Measurements from ENCODE around the gene PLXNB1.

PLXNB1 gene

GRCh38 chr3:48446043-48446424 lies 16.1 kb upstream of the PLXNB1 start:
- H3K4me1 ChIP-seq (ENCODE audit: control insufficient read depth in 5 of 5, insufficient read depth in 5 of 5, low read length in 5 of 5), result peaks cover 2 to 34% (median 32%) of the 10 kb centered on the region in 5 donors
- H3K36me3 ChIP-seq (ENCODE audit: control insufficient read depth in 5 of 5, insufficient read depth in 5 of 5, low read length in 5 of 5), result peaks cover 0 to 32% (median 21%) of the 10 kb centered on the region in 5 donors
- H3K9me3 ChIP-seq (ENCODE audit: control insufficient read depth in 5 of 5, low read length in 5 of 5), result no peaks in the 10 kb centered on the region
- H3K27me3 ChIP-seq (ENCODE audit: control insufficient read depth in 5 of 5, insufficient read depth in 4 of 5, low read length in 5 of 5), result no peaks in the 10 kb centered on the region
- H3K9ac ChIP-seq (ENCODE audit: low read length in 5 of 5), result peak overlapping the region in 4 of 5 donors; percentile 44 to 92 (median 68)
- H3K4me3 ChIP-seq (ENCODE audit: low read depth in 1 of 5, low read length in 5 of 5), result peak overlapping the region; percentile 67 to 92 (median 78)
- peak overlapping the region; percentile 83 for H3K27ac ChIP-seq (ENCODE audit: low read depth, low read length)

DNA sequence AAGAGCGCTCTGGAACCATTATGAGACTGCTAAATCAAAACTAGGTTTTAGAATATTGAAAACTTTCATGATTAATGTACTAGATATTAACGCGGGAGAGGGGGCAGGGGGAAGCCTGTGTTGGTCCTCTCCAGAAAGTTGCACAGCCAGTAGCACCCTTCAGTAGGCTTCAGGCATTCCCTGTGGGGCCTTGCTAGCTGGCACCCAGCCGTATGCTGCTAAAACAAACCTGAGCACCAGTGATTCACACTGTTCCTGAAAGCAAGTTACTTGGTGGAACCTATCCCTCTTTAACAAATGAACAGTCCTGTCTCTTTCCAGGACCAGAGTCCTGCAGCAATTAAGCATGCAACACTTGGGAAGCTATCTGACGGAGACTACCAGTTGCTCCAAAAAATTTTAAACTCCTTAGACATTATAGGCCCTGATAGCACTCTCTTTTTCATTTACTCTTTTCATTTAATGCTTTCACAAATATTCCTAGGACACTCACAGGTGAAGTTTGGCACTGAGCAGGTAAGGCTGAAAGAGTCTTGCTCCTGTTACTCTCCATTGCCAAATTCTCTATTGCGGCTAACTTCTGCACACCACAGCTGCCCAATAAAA lies 15.5 kb upstream of the PLXNB1 start:
- H3K4me3 ChIP-seq (ENCODE audit: low read depth in 1 of 5, low read length in 5 of 5), result peak overlapping the region in 1 of 5 donors; percentile 89

DNA sequence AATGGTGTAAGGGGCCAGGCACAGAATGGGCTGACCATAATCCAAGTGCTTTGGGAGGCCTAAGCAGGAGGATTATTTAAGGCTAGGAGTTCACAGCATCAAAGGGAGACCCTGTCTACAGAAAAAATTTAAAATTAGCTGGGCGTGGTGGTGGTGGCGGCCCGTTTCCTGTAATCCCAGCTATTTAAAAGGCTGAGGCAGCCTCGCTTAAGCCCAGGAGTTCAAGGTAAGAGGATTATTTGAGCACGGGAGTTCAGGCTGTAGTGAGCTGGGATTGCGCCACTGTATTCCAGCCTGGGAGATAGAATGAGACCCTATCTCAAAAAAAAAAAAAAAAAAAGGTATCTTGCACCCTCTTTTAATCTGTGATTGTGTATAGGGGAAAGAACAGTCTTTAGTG lies 12.1 kb upstream of the PLXNB1 start:
- H3K4me1 ChIP-seq (ENCODE audit: control insufficient read depth in 5 of 5, insufficient read depth in 5 of 5, low read length in 5 of 5), result peaks cover 2 to 39% (median 36%) of the 10 kb centered on the region in 5 donors
- H3K9ac ChIP-seq (ENCODE audit: low read length in 5 of 5), result peak overlapping the region in 2 of 5 donors; percentile 32 to 48
- H3K9me3 ChIP-seq (ENCODE audit: control insufficient read depth in 5 of 5, low read length in 5 of 5), result no peaks in the 10 kb centered on the region
- H3K4me3 ChIP-seq (ENCODE audit: low read depth in 1 of 5, low read length in 5 of 5), result no peak overlapping the region
- peak overlapping the region; percentile 23 for H3K27ac ChIP-seq (ENCODE audit: low read depth, low read length)
- peaks cover 0 to 30% (median 21%) of the 10 kb centered on the region in 5 donors for H3K36me3 ChIP-seq (ENCODE audit: control insufficient read depth in 5 of 5, insufficient read depth in 5 of 5, low read length in 5 of 5)
- H3K27me3 ChIP-seq (ENCODE audit: control insufficient read depth in 5 of 5, insufficient read depth in 4 of 5, low read length in 5 of 5), result no peaks in the 10 kb centered on the region

More for the DNA sequence above, 15.5 kb upstream of the PLXNB1 start:
- no peak overlapping the region for H3K27ac ChIP-seq (ENCODE audit: low read depth, low read length)
- H3K9ac ChIP-seq (ENCODE audit: low read length in 5 of 5), result peak overlapping the region in 2 of 5 donors; percentile 88 to 92
- H3K36me3 ChIP-seq (ENCODE audit: control insufficient read depth in 5 of 5, insufficient read depth in 5 of 5, low read length in 5 of 5), result peaks cover 0 to 30% (median 21%) of the 10 kb centered on the region in 5 donors
- H3K27me3 ChIP-seq (ENCODE audit: control insufficient read depth in 5 of 5, insufficient read depth in 4 of 5, low read length in 5 of 5), result no peaks in the 10 kb centered on the region
- H3K9me3 ChIP-seq (ENCODE audit: control insufficient read depth in 5 of 5, low read length in 5 of 5), result no peaks in the 10 kb centered on the region
- H3K4me1 ChIP-seq (ENCODE audit: control insufficient read depth in 5 of 5, insufficient read depth in 5 of 5, low read length in 5 of 5), result peaks cover 2 to 40% (median 38%) of the 10 kb centered on the region in 5 donors

DNA sequence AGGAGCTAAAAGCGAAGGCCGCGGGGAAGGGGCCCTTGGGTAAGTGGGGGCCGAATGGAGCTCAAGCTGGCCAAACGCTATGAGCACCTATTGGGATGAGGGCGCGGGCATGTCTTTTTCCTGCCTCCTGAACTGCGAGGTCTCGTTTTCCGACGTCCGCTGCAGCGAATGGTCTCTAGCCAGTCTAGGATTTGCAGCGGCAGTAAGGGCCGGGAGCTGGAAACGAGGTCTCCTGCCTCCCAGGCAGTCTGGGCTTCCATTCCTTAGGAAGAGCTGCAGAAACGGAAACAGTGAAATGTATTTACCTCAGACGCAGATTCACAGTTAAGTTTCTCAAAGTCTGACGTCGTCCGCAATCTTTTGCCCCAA lies 10.7 kb upstream of the PLXNB1 start:
- Histone ChIP-seq H3K4me1 (ENCODE audit: control insufficient read depth in 5 of 5, insufficient read depth in 5 of 5, low read length in 5 of 5) (peaks cover 6 to 33% (median 30%) of the 10 kb centered on the region in 5 donors), H3K36me3 (ENCODE audit: control insufficient read depth in 5 of 5, insufficient read depth in 5 of 5, low read length in 5 of 5) (peaks cover 0 to 30% (median 21%) of the 10 kb centered on the region in 5 donors), H3K9me3 (ENCODE audit: control insufficient read depth in 5 of 5, low read length in 5 of 5) (no peaks in the 10 kb centered on the region), H3K27me3 (ENCODE audit: control insufficient read depth in 5 of 5, insufficient read depth in 4 of 5, low read length in 5 of 5) (no peaks in the 10 kb centered on the region), H3K4me3 (ENCODE audit: low read depth in 1 of 5, low read length in 5 of 5) (peak overlapping the region; percentile 67 to 99 (median 88)), H3K9ac (ENCODE audit: low read length in 5 of 5) (peak overlapping the region; percentile 22 to 93 (median 86)), H3K27ac (ENCODE audit: low read depth, low read length) (peak overlapping the region; percentile 86)

DNA sequence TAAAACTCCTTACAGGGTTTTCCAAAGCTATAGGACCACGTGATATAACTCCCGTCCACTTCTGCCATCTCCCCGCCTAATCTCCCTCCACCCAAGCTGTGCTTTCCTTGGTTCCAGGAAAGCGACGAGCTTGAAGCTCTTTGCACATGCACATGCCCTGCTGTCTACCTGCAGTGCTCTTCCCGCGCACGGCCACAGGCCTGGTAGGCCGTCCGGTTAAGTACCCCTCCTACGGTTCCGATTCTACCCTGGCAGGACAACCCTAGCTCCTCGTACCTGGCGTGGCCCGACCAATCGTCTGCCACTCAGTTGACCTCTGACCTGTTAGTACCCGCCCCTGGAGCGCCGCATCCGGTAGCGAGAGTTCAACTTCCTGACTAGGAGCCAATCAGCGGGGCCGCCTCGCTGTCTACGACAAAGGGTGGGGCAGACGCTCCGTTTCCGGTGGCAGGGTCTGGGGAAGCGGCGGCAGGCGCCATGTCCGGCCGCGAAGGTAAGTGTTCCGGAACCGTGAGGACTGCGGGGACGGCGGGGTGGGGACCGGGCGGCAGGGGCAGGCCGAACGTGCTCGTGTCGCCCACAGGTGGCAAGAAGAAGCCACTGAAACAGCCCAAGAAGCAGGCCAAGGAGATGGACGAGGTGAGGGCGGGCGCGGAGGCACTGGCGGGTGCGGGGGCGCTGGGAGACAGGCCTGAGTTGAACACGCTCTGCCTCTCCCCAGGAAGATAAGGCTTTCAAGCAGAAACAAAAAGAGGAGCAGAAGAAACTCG lies 10.1 kb upstream of the PLXNB1 start, which contains the start of the genes CCDC51 and TMA7:
TSS of gene CCDC51 (minus strand) at position 300 of the 770 bp plus-strand sequence. CDS start 4,991 bp downstream, outside the sequence.
TSS of gene TMA7 (plus strand) at position 438 of the 770 bp plus-strand sequence. CDS start at position 478, 40 bp downstream.
- Histone ChIP-seq H3K27ac (ENCODE audit: low read depth, low read length) (peak within 1 kb of the TSS; percentile 86), H3K4me1 (ENCODE audit: control insufficient read depth in 5 of 5, insufficient read depth in 5 of 5, low read length in 5 of 5) (peaks cover 6 to 32% (median 30%) of the 10 kb centered on the region in 5 donors), H3K4me3 (ENCODE audit: low read depth in 1 of 5, low read length in 5 of 5) (peak within 1 kb of the TSS; percentile 67 to 99 (median 88)), H3K36me3 (ENCODE audit: control insufficient read depth in 5 of 5, insufficient read depth in 5 of 5, low read length in 5 of 5) (peaks cover 0 to 30% (median 18%) of the 10 kb centered on the region in 5 donors), H3K9me3 (ENCODE audit: control insufficient read depth in 5 of 5, low read length in 5 of 5) (no peaks in the 10 kb centered on the region), H3K27me3 (ENCODE audit: control insufficient read depth in 5 of 5, insufficient read depth in 4 of 5, low read length in 5 of 5) (no peaks in the 10 kb centered on the region), H3K9ac (ENCODE audit: low read length in 5 of 5) (peak within 1 kb of the TSS; percentile 22 to 93 (median 86))

GRCh38 chr3:48437812-48438211 lies 7.9 kb upstream of the PLXNB1 start:
- Histone ChIP-seq H3K36me3 (ENCODE audit: control insufficient read depth in 5 of 5, insufficient read depth in 5 of 5, low read length in 5 of 5) (peaks cover 0 to 23% (median 16%) of the 10 kb centered on the region in 5 donors), H3K4me1 (ENCODE audit: control insufficient read depth in 5 of 5, insufficient read depth in 5 of 5, low read length in 5 of 5) (peaks cover 10 to 50% (median 45%) of the 10 kb centered on the region in 5 donors), H3K9ac (ENCODE audit: low read length in 5 of 5) (no peak overlapping the region), H3K27ac (ENCODE audit: low read depth, low read length) (no peak overlapping the region), H3K27me3 (ENCODE audit: control insufficient read depth in 5 of 5, insufficient read depth in 4 of 5, low read length in 5 of 5) (no peaks in the 10 kb centered on the region), H3K9me3 (ENCODE audit: control insufficient read depth in 5 of 5, low read length in 5 of 5) (no peaks in the 10 kb centered on the region), H3K4me3 (ENCODE audit: low read depth in 1 of 5, low read length in 5 of 5) (no peak overlapping the region)

DNA sequence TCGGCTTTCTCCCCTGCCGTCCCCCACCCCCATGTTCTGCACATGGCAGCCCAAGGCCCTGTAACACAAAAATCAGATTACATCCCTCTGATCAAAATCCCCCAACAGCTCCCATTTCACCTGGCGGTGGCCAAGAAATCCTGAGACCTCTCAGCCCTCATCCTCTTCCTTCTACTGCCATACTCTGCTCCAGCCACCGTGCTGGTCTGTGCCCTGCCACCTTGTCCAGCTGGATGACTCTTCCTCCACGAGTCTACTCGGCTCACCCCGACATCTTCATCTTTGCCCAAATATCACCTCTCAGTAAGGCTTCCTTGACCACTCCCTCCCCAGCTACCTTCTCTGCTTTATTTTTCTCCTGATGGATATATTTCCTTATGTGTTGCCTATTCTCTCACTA lies 7.0 kb upstream of the PLXNB1 start:
- H3K9me3 ChIP-seq (ENCODE audit: control insufficient read depth in 5 of 5, low read length in 5 of 5), result no peaks in the 10 kb centered on the region
- H3K9ac ChIP-seq (ENCODE audit: low read length in 5 of 5), result no peak overlapping the region
- no peak overlapping the region for H3K27ac ChIP-seq (ENCODE audit: low read depth, low read length)
- H3K4me3 ChIP-seq (ENCODE audit: low read depth in 1 of 5, low read length in 5 of 5), result no peak overlapping the region
- no peaks in the 10 kb centered on the region for H3K27me3 ChIP-seq (ENCODE audit: control insufficient read depth in 5 of 5, insufficient read depth in 4 of 5, low read length in 5 of 5)
- H3K4me1 ChIP-seq (ENCODE audit: control insufficient read depth in 5 of 5, insufficient read depth in 5 of 5, low read length in 5 of 5), result peaks cover 12 to 47% (median 43%) of the 10 kb centered on the region in 5 donors
- peaks cover 0 to 25% (median 20%) of the 10 kb centered on the region in 5 donors for H3K36me3 ChIP-seq (ENCODE audit: control insufficient read depth in 5 of 5, insufficient read depth in 5 of 5, low read length in 5 of 5)

- peaks cover 9 to 43% (median 38%) of the 10 kb centered on the region in 5 donors for H3K4me1 ChIP-seq (ENCODE audit: control insufficient read depth in 5 of 5, insufficient read depth in 5 of 5, low read length in 5 of 5)
- H3K4me3 ChIP-seq (ENCODE audit: low read depth in 1 of 5, low read length in 5 of 5), result no peak overlapping the region
- H3K9me3 ChIP-seq (ENCODE audit: control insufficient read depth in 5 of 5, low read length in 5 of 5), result no peaks in the 10 kb centered on the region
- no peak overlapping the region for H3K9ac ChIP-seq (ENCODE audit: low read length in 5 of 5)
- H3K27ac ChIP-seq (ENCODE audit: low read depth, low read length), result no peak overlapping the region
- H3K36me3 ChIP-seq (ENCODE audit: control insufficient read depth in 5 of 5, insufficient read depth in 5 of 5, low read length in 5 of 5), result peaks cover 0 to 25% (median 16%) of the 10 kb centered on the region in 5 donors
- no peaks in the 10 kb centered on the region for H3K27me3 ChIP-seq (ENCODE audit: control insufficient read depth in 5 of 5, insufficient read depth in 4 of 5, low read length in 5 of 5)
These were observed 6.5 kb upstream of the PLXNB1 start for GRCh38 chr3:48436477-48436787.

GRCh38 chr3:48435774-48436476 lies 6.0 kb upstream of the PLXNB1 start:
- no peak overlapping the region for H3K9ac ChIP-seq (ENCODE audit: low read length in 5 of 5)
- no peaks in the 10 kb centered on the region for H3K27me3 ChIP-seq (ENCODE audit: control insufficient read depth in 5 of 5, insufficient read depth in 4 of 5, low read length in 5 of 5)
- no peaks in the 10 kb centered on the region for H3K9me3 ChIP-seq (ENCODE audit: control insufficient read depth in 5 of 5, low read length in 5 of 5)
- H3K4me1 ChIP-seq (ENCODE audit: control insufficient read depth in 5 of 5, insufficient read depth in 5 of 5, low read length in 5 of 5), result peaks cover 9 to 38% (median 33%) of the 10 kb centered on the region in 5 donors
- no peak overlapping the region for H3K27ac ChIP-seq (ENCODE audit: low read depth, low read length)
- peaks cover 0 to 27% (median 16%) of the 10 kb centered on the region in 5 donors for H3K36me3 ChIP-seq (ENCODE audit: control insufficient read depth in 5 of 5, insufficient read depth in 5 of 5, low read length in 5 of 5)
- H3K4me3 ChIP-seq (ENCODE audit: low read depth in 1 of 5, low read length in 5 of 5), result no peak overlapping the region

All from subcutaneous abdominal adipose tissue (tissue), 5 donors.